Measurements from ENCODE around the gene KCTD7. TPM values are rescaled to one million over a fixed set of nuclear protein-coding genes. Genes with fewer than 3 reads are reported as not detected.

The KCTD7 gene
- total RNA-seq, 1 donor from 2014 or later = 11.6 TPM

DNA sequence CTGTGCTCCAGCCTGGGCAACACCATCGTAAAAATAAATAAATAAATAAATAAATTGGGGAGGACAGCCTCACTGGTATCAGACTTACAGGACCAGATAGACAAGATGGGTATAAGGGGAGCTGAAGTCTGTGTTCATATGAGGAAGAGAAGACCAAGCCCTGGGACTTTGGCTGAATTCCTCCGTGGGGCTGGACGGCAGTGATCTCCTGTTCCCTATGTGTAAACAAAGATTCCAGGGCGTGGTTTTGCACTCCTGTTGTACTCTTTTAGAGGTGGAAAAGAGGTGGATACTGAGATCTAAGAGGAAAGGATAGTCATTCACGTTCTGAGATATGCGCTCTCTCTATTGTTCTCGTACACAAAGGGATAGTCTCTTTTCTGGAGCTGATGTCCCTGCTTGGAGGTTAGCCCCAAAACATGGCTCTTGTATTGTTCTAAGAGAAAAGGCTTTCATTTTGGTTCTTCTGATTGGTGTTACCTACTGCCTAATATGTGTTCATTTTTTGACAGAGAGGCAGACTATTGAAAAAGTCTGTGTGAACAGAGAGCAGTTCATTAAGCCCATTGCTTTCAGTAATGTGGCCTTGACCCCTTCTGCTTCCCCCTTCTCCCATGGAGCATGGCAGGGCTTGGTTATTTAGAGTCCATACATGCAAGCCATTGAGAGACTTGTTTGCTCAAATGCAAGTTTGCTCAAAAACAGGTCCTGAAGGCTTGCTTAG, 12.3 kb downstream of the KCTD7 start:
- no peak overlapping the region for H3K4me2 ChIP-seq (ENCODE audit: low read length)
- no peaks in the 10 kb centered on the region for H3K27me3 ChIP-seq (ENCODE audit: insufficient read depth, low read length)
- no peak overlapping the region for H3K9ac ChIP-seq (ENCODE audit: low read length)
- Mint-ChIP-seq H3K27ac (ENCODE audit: unreplicated experiment) (no peak overlapping the region), H3K4me1 (ENCODE audit: low read depth, unreplicated experiment) (peaks cover 2% of the 10 kb centered on the region), H3K4me3 (ENCODE audit: unreplicated experiment) (no peak overlapping the region), H3K9me3 (ENCODE audit: unreplicated experiment) (no peaks in the 10 kb centered on the region), H3K27me3 (ENCODE audit: low read depth, unreplicated experiment) (peaks cover 1% of the 10 kb centered on the region), H3K36me3 (ENCODE audit: low read depth, unreplicated experiment) (peaks cover 27% of the 10 kb centered on the region)
- DNase-seq (ENCODE audit: low read depth) (no peak), FAIRE-seq (no peak)
- H3K4me1 ChIP-seq (ENCODE audit: insufficient read depth, low read length) = peaks cover 2% of the 10 kb centered on the region
- H3K79me2 ChIP-seq (ENCODE audit: insufficient read depth, low read length) = no peaks in the 10 kb centered on the region
- no peak overlapping the region for H3K27ac ChIP-seq (ENCODE audit: low read depth, low read length)
- peaks cover 21% of the 10 kb centered on the region for H4K20me1 ChIP-seq (ENCODE audit: insufficient read depth, low read length)
- H3K36me3 ChIP-seq (ENCODE audit: insufficient read depth, low read length) = peaks cover 40% of the 10 kb centered on the region
- H3K9me3 ChIP-seq (ENCODE audit: insufficient read depth, low read depth, low read length) = no peaks in the 10 kb centered on the region
- TF ChIP-seq EZH2 (IDR thresholded peaks at IDR 0.05; ENCODE audit: insufficient read depth, low read length) = no peak
- TF ChIP-seq, protein P1, sequence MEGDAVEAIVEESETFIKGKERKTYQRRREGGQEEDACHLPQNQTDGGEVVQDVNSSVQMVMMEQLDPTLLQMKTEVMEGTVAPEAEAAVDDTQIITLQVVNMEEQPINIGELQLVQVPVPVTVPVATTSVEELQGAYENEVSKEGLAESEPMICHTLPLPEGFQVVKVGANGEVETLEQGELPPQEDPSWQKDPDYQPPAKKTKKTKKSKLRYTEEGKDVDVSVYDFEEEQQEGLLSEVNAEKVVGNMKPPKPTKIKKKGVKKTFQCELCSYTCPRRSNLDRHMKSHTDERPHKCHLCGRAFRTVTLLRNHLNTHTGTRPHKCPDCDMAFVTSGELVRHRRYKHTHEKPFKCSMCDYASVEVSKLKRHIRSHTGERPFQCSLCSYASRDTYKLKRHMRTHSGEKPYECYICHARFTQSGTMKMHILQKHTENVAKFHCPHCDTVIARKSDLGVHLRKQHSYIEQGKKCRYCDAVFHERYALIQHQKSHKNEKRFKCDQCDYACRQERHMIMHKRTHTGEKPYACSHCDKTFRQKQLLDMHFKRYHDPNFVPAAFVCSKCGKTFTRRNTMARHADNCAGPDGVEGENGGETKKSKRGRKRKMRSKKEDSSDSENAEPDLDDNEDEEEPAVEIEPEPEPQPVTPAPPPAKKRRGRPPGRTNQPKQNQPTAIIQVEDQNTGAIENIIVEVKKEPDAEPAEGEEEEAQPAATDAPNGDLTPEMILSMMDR (IDR thresholded peaks at IDR 0.05; ENCODE audit: insufficient read depth, low read depth, low read length) = no peak
- H3K4me3 ChIP-seq (ENCODE audit: insufficient read depth, low read depth, low read length) = no peak overlapping the region
- H2AFZ ChIP-seq (ENCODE audit: low read depth, low read length) = no peak overlapping the region

DNA sequence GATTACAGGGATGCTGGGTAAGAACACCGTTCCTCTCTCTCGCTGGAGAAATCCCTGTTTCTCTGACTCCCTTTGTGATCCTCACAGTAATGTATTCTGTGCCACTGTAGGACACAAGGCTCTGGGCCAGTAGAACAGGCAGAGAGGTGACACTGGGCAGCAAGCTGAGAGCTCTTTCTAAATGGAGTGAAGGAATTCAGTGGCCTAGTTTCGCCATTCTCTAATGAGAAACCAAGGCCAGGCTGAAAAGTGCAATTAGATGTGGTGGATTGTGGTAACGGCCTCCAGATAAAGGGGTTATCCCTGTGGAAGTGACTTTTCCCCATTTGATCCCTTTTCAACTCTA, 12.8 kb downstream of the KCTD7 start:
- FAIRE-seq (no peak), DNase-seq (ENCODE audit: low read depth) (no peak)
- H3K9me3 Mint-ChIP-seq (ENCODE audit: unreplicated experiment) = no peaks in the 10 kb centered on the region
- Histone ChIP-seq H3K4me2 (ENCODE audit: low read length) (no peak overlapping the region), H3K36me3 (ENCODE audit: insufficient read depth, low read length) (peaks cover 40% of the 10 kb centered on the region), H3K79me2 (ENCODE audit: insufficient read depth, low read length) (no peaks in the 10 kb centered on the region), H3K9me3 (ENCODE audit: insufficient read depth, low read depth, low read length) (no peaks in the 10 kb centered on the region), H3K4me1 (ENCODE audit: insufficient read depth, low read length) (no peaks in the 10 kb centered on the region), H3K9ac (ENCODE audit: low read length) (no peak overlapping the region), H3K27me3 (ENCODE audit: insufficient read depth, low read length) (no peaks in the 10 kb centered on the region), H3K4me3 (ENCODE audit: insufficient read depth, low read depth, low read length) (no peak overlapping the region), H2AFZ (ENCODE audit: low read depth, low read length) (no peak overlapping the region), H3K27ac (ENCODE audit: low read depth, low read length) (no peak overlapping the region), H4K20me1 (ENCODE audit: insufficient read depth, low read length) (peaks cover 21% of the 10 kb centered on the region)
- TF ChIP-seq, protein P1 (IDR thresholded peaks at IDR 0.05; ENCODE audit: insufficient read depth, low read depth, low read length) = no peak
- no peak for TF ChIP-seq EZH2 (IDR thresholded peaks at IDR 0.05; ENCODE audit: insufficient read depth, low read length)
- H3K36me3 Mint-ChIP-seq (ENCODE audit: low read depth, unreplicated experiment) = peaks cover 30% of the 10 kb centered on the region
- H3K4me1 Mint-ChIP-seq (ENCODE audit: low read depth, unreplicated experiment) = no peaks in the 10 kb centered on the region
- H3K27me3 Mint-ChIP-seq (ENCODE audit: low read depth, unreplicated experiment) = peaks cover 1% of the 10 kb centered on the region
- no peak overlapping the region for H3K27ac Mint-ChIP-seq (ENCODE audit: unreplicated experiment)
- H3K4me3 Mint-ChIP-seq (ENCODE audit: unreplicated experiment) = no peak overlapping the region

DNA sequence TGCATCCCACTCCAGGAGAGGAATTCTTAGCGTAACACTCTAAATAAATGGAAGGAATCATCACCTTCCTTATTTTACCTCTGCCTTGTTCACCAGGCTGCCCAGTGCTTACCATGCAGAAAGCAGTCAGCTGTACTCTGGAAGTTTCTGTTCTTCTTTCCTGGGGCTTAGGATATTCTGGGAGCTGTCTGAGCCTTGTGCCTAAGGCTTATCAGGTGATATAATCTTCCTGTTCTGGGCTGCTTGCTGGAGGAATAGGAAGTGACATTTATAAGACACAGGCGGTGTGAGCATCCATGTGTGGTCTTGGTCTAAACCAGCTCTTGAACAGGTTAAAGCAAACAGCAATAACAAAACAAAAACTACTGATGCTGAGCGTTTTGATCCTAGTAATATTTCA, 13.5 kb downstream of the KCTD7 start:
- H3K4me1 Mint-ChIP-seq (ENCODE audit: low read depth, unreplicated experiment) = no peaks in the 10 kb centered on the region
- no peak overlapping the region for H3K27ac ChIP-seq (ENCODE audit: low read depth, low read length)
- FAIRE-seq (no peak), DNase-seq (ENCODE audit: low read depth) (no peak)
- no peaks in the 10 kb centered on the region for H3K9me3 Mint-ChIP-seq (ENCODE audit: unreplicated experiment)
- H3K4me3 ChIP-seq (ENCODE audit: insufficient read depth, low read depth, low read length) = no peak overlapping the region
- H2AFZ ChIP-seq (ENCODE audit: low read depth, low read length) = no peak overlapping the region
- no peak overlapping the region for H3K4me2 ChIP-seq (ENCODE audit: low read length)
- H3K27me3 Mint-ChIP-seq (ENCODE audit: low read depth, unreplicated experiment) = peaks cover 1% of the 10 kb centered on the region
- peaks cover 30% of the 10 kb centered on the region for H3K36me3 Mint-ChIP-seq (ENCODE audit: low read depth, unreplicated experiment)
- H3K4me3 Mint-ChIP-seq (ENCODE audit: unreplicated experiment) = peak overlapping the region; percentile 6
- no peaks in the 10 kb centered on the region for H3K27me3 ChIP-seq (ENCODE audit: insufficient read depth, low read length)
- no peak for TF ChIP-seq EZH2 (IDR thresholded peaks at IDR 0.05; ENCODE audit: insufficient read depth, low read length)
- TF ChIP-seq, protein P1 (IDR thresholded peaks at IDR 0.05; ENCODE audit: insufficient read depth, low read depth, low read length) = no peak
- H3K9ac ChIP-seq (ENCODE audit: low read length) = no peak overlapping the region
- no peaks in the 10 kb centered on the region for H3K79me2 ChIP-seq (ENCODE audit: insufficient read depth, low read length)
- no peaks in the 10 kb centered on the region for H3K4me1 ChIP-seq (ENCODE audit: insufficient read depth, low read length)
- H3K9me3 ChIP-seq (ENCODE audit: insufficient read depth, low read depth, low read length) = no peaks in the 10 kb centered on the region
- H4K20me1 ChIP-seq (ENCODE audit: insufficient read depth, low read length) = peaks cover 21% of the 10 kb centered on the region
- no peak overlapping the region for H3K27ac Mint-ChIP-seq (ENCODE audit: unreplicated experiment)
- H3K36me3 ChIP-seq (ENCODE audit: insufficient read depth, low read length) = peaks cover 40% of the 10 kb centered on the region
